Body of pancreas (tissue), 4 donors: ENCODE data around the gene UFL1. TPM values are rescaled to one million over a fixed set of nuclear protein-coding genes. Genes with fewer than 3 reads are reported as not detected.

Experiments
- ATAC-seq: fragments of 150-250 bp; one replicate; pipeline ENCODE4 v1.9.1; 2016
- DNase-seq, 4 donors: peaks; one replicate each; pipeline ENCODE4 v3.0.0-alpha.2; 2019
- H3K27ac ChIP-seq, 4 donors: fragments of 200-600 bp; sonication (generic); 1 replicate in 3 of 4; 2 replicates in 1 of 4; pipeline versions ENCODE4 v1.5.1 to v1.6.1; 2016 to 2019; ENCODE audit warnings: mild to moderate bottlenecking in 1 of 4, mixed read lengths in 1 of 4, moderate library complexity in 1 of 4
- H3K27me3 ChIP-seq, 2 donors: fragments of 200-600 bp; sonication (generic); one replicate each; pipeline ENCODE4 v1.6.0; 2016; ENCODE audit warnings: mild to moderate bottlenecking in 1 of 2
- H3K36me3 ChIP-seq, 2 donors: fragments of 200-600 bp; sonication (generic); replicated peaks in 1 of 2; 2 replicates each; pipeline ENCODE4 v1.5.1; 2016; ENCODE audit warnings: low read depth in 2 of 2; ENCODE audit not compliant: insufficient read depth in 1 of 2
- H3K4me1 ChIP-seq: fragments of 200-600 bp; sonication (generic); one replicate; pipeline ENCODE4 v1.6.0; 2016
- H3K4me3 ChIP-seq, 2 donors: fragments of 200-600 bp; sonication (generic); 1 replicate in 1 of 2; 2 replicates in 1 of 2; pipeline ENCODE4 v1.5.1; 2016 to 2019
- H3K9me3 ChIP-seq, 3 donors: fragments of 200-600 bp; sonication (generic); 1 replicate in 2 of 3; 2 replicates in 1 of 3; pipeline ENCODE4 v1.5.1; 2016
- CTCF ChIP-seq, 7 experiments: fragments of 450-650 bp in 4 of 7; fragments of 200-600 bp in 3 of 7; sonication (generic) in 3 of 7; IDR thresholded peaks; one replicate each; pipeline ENCODE4 v1.5.1; 2016 to 2019; ENCODE audit warnings: antibody characterized with exemption in 7 of 7
- POLR2A ChIP-seq, 3 donors: fragments of 450-650 bp; IDR thresholded peaks; one replicate each; pipeline ENCODE4 v1.6.1; 2016; ENCODE audit warnings: antibody characterized with exemption in 3 of 3, mild to moderate bottlenecking in 2 of 3
- WGBS, 2 donors: methylation state at CpG; one replicate each; pipeline ENCODE4 v1.1.5; 2017; 5-methylcytosine and 5-hydroxymethylcytosine counted together
- intact Hi-C: fragments of 100-400 bp; cut with DNase I; formaldehyde crosslinking; loops from one replicate; pipeline ENCODE4 v1.15.1; 2023
- total RNA-seq, 2 donors: library from RNA; depleted of rRNA; stranded (reverse); fragments of >200 nt; gene quantifications; one replicate each; pipeline ENCODE4 v1.1.0, GENCODE V29; 2016

UFL1 gene
- total RNA-seq, 2 donors from 2014 or later, result 15.5 to 21.0 TPM

- 20 to 24% methylated on average over 3 of the region's 3 CpGs for WGBS, 2 donors
- ATAC-seq (no peak), DNase-seq (no peak)
- Histone ChIP-seq H3K9me3 (no peaks in the 10 kb centered on the region), H3K4me1 (no peaks in the 10 kb centered on the region), H3K27ac (no peak within 1 kb of the TSS), H3K36me3 (no peaks in the 10 kb centered on the region), H3K27me3 (no peaks in the 10 kb centered on the region), H3K4me3 (no peak within 1 kb of the TSS)
- TF ChIP-seq CTCF (IDR thresholded peaks at IDR 0.05), result no peak
- no peak for TF ChIP-seq POLR2A (IDR thresholded peaks at IDR 0.05)
- intact Hi-C loops, result no loop called here
Observed at GRCh38 chr6:96562886-96563285, 41.3 kb downstream of the UFL1 start, which contains the start of gene FHL5. Gene FHL5, plus strand, starts transcription at chr6:96563128. Its CDS starts 40,486 bp downstream, at chr6:96603614.

GRCh38 chr6:96563853-96564252 is 42.2 kb downstream of the UFL1 start:
- Histone ChIP-seq H3K4me3 (no peak overlapping the region), H3K9me3 (no peaks in the 10 kb centered on the region), H3K27ac (no peak overlapping the region), H3K4me1 (no peaks in the 10 kb centered on the region), H3K36me3 (no peaks in the 10 kb centered on the region), H3K27me3 (no peaks in the 10 kb centered on the region)
- intact Hi-C loops, result no loop called here
- no peak for ATAC-seq
- DNase-seq, result no peak
- TF ChIP-seq POLR2A (IDR thresholded peaks at IDR 0.05) (no peak), CTCF (IDR thresholded peaks at IDR 0.05) (no peak)

- H3K4me1 ChIP-seq, result no peaks in the 10 kb centered on the region
- no peaks in the 10 kb centered on the region for H3K36me3 ChIP-seq
- H3K27ac ChIP-seq, result no peak overlapping the region
- TF ChIP-seq POLR2A (IDR thresholded peaks at IDR 0.05) (no peak), CTCF (IDR thresholded peaks at IDR 0.05) (no peak)
- H3K4me3 ChIP-seq, result no peak overlapping the region
- H3K9me3 ChIP-seq, result peaks cover 0 to 16% (median 0%) of the 10 kb centered on the region in 3 donors
- no peak for DNase-seq
- intact Hi-C loops, result no loop called here
- no peak for ATAC-seq
- WGBS, 2 donors, result 53 to 66% methylated on average over 2 of the region's 2 CpGs
- H3K27me3 ChIP-seq, result no peaks in the 10 kb centered on the region
Observed at GRCh38 chr6:96570053-96570452, 48.4 kb downstream of the UFL1 start.

- H3K27me3 ChIP-seq, result no peaks in the 10 kb centered on the region
- intact Hi-C loops, result no loop called here
- H3K27ac ChIP-seq, result no peak overlapping the region
- H3K4me1 ChIP-seq, result no peaks in the 10 kb centered on the region
- H3K36me3 ChIP-seq, result no peaks in the 10 kb centered on the region
- H3K9me3 ChIP-seq, result peaks cover 0 to 16% (median 0%) of the 10 kb centered on the region in 3 donors
- no peak overlapping the region for H3K4me3 ChIP-seq
- DNase-seq, result no peak
- ATAC-seq, result no peak
- TF ChIP-seq POLR2A (IDR thresholded peaks at IDR 0.05) (no peak), CTCF (IDR thresholded peaks at IDR 0.05) (no peak)
Observed at GRCh38 chr6:96571551-96571950, 49.9 kb downstream of the UFL1 start.

- TF ChIP-seq CTCF (IDR thresholded peaks at IDR 0.05) (no peak), POLR2A (IDR thresholded peaks at IDR 0.05) (no peak)
- no peak overlapping the region for H3K27ac ChIP-seq
- no peak overlapping the region for H3K4me3 ChIP-seq
- H3K9me3 ChIP-seq, result peaks cover 0 to 9% (median 0%) of the 10 kb centered on the region in 3 donors
- no peak for DNase-seq
- ATAC-seq, result no peak
- no peaks in the 10 kb centered on the region for H3K4me1 ChIP-seq
- no peaks in the 10 kb centered on the region for H3K36me3 ChIP-seq
- intact Hi-C loops, result no loop called here
- H3K27me3 ChIP-seq, result no peaks in the 10 kb centered on the region
- WGBS, 2 donors, result 59 to 66% methylated on average over 3 of the region's 3 CpGs
Observed at GRCh38 chr6:96575359-96575758, 53.8 kb downstream of the UFL1 start.
